ENCODE measurements around the gene TSPYL4.
"Not testable (repeated sequence)": the region's sequence is repeated elsewhere in the genome, so short reads cannot be mapped to it uniquely, and the experiment has no call there.

The TSPYL4 gene

GRCh38 chr6:116253505-116254296 is at the start of gene TSPYL4:
Gene TSPYL4 (minus strand): TSS chr6:116254075. CDS start chr6:116254008, 67 bp downstream.
- peak; percentile 86 to 91 for DNase-seq

GRCh38 chr6:116301104-116301503 is 47.2 kb upstream of the TSPYL4 start:
- DNase-seq, result no peak

- DNase-seq, result no peak
These were observed 46.7 kb upstream of the TSPYL4 start for GRCh38 chr6:116300566-116300965.

GRCh38 chr6:116298973-116299372 is 45.1 kb upstream of the TSPYL4 start:
- no peak for DNase-seq

- DNase-seq, result no peak
These were observed 44.4 kb upstream of the TSPYL4 start for GRCh38 chr6:116298273-116298672.

GRCh38 chr6:116292553-116292952 is 38.7 kb upstream of the TSPYL4 start:
- DNase-seq, result no peak

GRCh38 chr6:116291701-116292396 is 38.0 kb upstream of the TSPYL4 start:
- DNase-seq, result no peak

GRCh38 chr6:116290799-116291198 is 36.9 kb upstream of the TSPYL4 start:
- DNase-seq, result no peak

- no peak for DNase-seq
These were observed 36.0 kb upstream of the TSPYL4 start for GRCh38 chr6:116289876-116290275.

GRCh38 chr6:116287689-116288282 is 33.9 kb upstream of the TSPYL4 start:
- peak in 1 of 2 experiments; percentile 65 for DNase-seq

GRCh38 chr6:116286773-116287358 is 33.0 kb upstream of the TSPYL4 start:
- no peak for DNase-seq

- DNase-seq, result not testable (repeated sequence)
These were observed 31.1 kb upstream of the TSPYL4 start for GRCh38 chr6:116284984-116285383.

GRCh38 chr6:116283191-116283590 is 29.3 kb upstream of the TSPYL4 start:
- DNase-seq, result no peak

- no peak for DNase-seq
These were observed 28.8 kb upstream of the TSPYL4 start for GRCh38 chr6:116282698-116283097.

GRCh38 chr6:116280933-116281316 is 27.1 kb upstream of the TSPYL4 start:
- no peak for DNase-seq

- peak in 1 of 2 experiments; percentile 18 for DNase-seq
These were observed 26.5 kb upstream of the TSPYL4 start for GRCh38 chr6:116280161-116280932.

- DNase-seq, result peak; percentile 89 to 96
These were observed 25.6 kb upstream of the TSPYL4 start, which contains the start of gene TSPYL1 for GRCh38 chr6:116279232-116280160. Gene TSPYL1 (minus strand): TSS chr6:116279930. CDS start chr6:116279830, 100 bp downstream.

- DNase-seq, result no peak
These were observed 25.0 kb upstream of the TSPYL4 start for GRCh38 chr6:116278854-116279231.

GRCh38 chr6:116278481-116278829 is 24.6 kb upstream of the TSPYL4 start:
- DNase-seq, result no peak

- DNase-seq, result no peak
These were observed 23.2 kb upstream of the TSPYL4 start for GRCh38 chr6:116277124-116277523.

GRCh38 chr6:116271149-116271708 is 17.4 kb upstream of the TSPYL4 start:
- DNase-seq, result no peak
